T-helper 9 cell (primary cell): Measurements from ENCODE around the gene DDX59.
A peak's percentile ranks its signal among the peaks of the same experiment; 100 is the strongest.

Experiments used
- DNase-seq: peaks from one replicate; pipeline ENCODE4 v3.0.0-alpha.2; 2020

The DDX59 gene

DNA sequence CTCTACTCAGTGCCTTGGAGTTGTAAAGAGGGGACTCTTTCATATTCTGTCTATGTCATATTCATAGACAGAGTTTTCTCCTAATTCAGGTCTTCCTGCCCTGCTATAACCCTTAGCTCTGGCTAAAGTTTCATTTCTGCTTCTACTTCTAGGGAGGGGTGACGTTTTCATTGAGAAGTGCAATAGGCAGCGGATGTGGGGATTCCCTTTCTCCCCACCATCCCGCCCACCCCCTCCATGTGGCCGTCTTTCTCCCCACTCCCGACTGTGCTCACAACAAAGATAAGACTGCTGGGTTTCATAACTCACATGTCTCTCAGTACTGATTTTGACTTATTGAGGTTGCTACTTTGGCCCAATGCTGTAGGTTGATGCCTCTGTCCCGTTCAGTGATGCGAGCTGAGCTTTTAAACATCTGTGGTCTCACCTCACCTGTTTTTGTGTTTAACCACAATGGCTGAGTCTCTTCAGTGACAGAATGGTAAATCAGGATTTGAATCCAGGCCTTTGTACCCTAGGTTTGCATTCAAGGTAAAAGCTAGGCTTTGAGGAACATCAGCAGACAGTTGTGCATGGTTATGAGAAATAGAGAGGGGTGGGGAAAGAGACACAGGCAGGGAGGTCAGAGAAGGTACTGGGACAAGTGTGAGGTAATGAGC lies 41.4 kb downstream of the DDX59 start:
- peak; percentile 11 for DNase-seq

DNA sequence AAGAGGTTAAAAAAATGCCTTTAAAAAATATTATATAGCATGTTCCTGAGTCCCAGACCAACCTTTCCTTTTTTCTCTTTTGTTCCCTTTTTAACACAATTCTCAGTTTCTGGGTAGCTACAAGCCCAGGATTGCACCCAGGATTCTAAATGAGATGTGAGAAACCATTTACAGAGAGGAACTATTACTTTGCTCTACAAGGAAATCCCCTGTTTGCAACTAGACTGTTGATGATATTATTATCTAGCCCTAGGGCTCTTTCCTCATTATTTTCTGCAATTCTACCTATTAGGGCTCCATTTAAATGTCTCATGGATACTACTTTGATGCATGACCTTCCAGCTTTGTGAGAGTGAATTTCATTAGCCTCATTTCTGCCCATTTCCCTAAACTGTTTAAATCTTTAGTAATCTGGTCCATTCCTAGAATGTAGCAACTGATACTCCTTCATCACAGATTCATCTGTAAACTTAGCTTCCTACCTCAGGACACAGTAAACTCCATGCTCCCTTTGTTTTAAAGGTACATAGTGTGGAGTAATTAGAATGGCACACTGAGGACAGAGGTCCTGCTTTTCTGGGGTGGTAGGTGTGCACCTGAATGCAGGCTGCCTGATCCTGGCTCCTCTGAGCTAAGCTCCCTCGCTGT lies 42.0 kb downstream of the DDX59 start:
- DNase-seq: no peak

- DNase-seq: no peak
Observed at GRCh38 chr1:200626853-200627534, 42.7 kb downstream of the DDX59 start.

GRCh38 chr1:200625381-200625824 lies 44.3 kb downstream of the DDX59 start:
- DNase-seq: no peak

DNA sequence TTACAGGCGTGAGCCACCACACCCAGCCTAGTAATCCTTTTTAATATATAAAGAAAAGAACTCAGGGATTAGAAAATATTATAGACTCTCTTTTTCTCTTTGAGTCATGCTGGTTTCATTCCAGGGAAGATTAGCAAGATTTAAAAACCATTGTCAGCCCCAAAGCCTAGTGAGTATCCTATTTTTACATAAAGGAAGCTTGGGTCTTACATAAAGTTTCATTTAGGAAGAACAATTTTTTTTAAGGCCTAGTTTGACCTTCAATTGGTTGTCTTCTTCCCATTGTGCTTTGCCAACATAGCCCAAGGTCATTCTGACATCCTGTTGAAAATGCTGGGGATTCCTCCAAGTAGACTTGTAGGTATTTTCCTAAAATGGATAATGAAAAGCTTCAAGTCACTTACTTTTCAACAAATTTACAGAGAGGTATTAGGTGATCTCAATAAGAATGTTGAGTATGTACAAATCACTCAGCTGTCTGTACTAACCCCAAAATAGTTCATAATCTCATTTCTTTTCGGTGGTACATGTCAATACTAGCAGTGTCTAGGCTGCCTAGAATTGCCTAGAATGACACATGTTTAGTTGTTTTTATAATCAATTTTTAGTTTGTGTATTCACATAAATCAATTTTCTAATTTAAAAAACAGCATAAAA lies 44.9 kb downstream of the DDX59 start:
- DNase-seq: no peak

DNA sequence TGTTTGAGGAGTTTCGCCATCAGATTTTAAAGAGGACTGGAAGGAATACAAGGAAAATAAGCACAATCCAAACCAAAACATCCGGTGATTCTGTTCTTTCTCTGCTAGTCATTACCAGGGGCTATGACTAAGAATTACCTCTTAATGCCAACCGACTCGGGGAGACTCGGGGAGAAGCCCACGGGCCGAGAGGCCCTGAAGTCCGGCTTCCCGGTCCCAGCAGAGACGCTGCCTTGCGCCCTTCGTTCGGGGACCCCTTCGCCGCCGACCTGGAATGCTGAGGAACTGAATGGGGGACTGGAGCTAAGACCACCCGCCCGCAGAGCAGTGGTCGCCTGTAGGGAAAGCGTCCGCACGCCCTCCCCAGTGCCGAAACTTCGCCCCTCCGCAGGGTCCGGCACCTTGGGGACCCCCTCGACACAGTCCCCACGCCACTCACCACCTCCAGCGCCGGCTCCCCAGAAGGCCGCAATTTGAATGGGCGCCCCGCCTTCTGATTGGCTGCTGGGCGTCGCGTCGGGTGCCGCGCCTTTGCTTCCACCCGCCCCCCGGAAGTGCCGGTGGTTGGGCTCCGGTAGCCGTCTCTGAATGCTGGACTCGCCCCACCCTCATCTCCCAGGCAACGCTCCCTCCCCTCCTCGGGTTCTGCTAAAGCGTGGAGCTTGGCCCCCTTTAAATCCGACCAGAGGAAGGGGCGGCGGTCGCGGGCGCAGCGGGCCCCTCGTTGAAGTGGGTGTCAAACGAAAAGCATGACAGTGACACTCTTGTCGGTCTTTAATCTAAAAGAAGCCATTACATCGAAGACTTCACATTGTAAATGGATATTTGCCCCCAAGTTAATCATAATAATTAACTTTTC lies 49.2 kb downstream of the DDX59 start, which contains the start of gene KIF14:
Gene KIF14 (minus strand): TSS at position 479 of the 859 bp plus-strand sequence. CDS start 2,028 bp downstream, outside the sequence.
- DNase-seq: peak; percentile 87

GRCh38 chr1:200619894-200620272 lies 49.8 kb downstream of the DDX59 start:
- DNase-seq: no peak

DNA sequence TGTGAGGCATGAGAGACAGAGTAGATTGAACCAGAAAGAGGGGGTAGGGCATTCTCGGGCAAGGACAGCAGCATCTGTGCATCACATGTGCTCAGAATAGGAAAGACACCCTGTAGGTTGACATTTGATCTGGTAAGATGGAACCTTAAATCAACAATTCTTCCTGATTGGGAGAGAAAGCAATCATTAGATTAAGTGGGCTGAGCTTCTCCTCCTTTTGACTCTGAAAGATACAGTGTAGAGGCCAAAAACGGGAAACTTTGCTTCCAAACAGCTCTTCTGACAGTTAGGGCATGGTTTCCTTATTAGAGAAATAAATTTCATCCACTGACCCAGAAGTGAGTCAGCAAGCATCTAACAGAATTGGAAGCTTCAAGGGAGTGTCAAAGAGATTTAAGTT lies 58.9 kb downstream of the DDX59 start:
- no peak for DNase-seq

DNA sequence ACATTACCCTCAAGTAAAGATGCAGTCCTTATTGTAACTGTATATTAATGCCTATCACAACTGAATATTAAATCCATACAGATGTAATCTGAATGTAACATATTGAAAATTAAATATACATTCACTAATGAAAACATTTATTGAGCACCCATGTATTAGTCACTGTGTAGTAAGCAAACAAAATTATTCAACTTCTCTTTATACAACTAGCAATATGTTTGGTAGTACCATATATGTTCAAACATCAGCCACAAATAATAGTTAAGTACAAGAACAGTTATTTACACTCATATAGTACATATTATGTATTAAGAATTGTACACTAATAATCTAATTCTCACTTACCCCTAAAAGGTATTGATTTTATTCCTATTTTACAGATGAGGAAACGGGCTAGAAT lies 67.1 kb downstream of the DDX59 start:
- DNase-seq: no peak
